ENCODE results near the gene HOXB9.

HOXB9 gene

GRCh38 chr17:48639136-48639535 lies 13.0 kb upstream of the HOXB9 start:
- no peak for DNase-seq (ENCODE audit: low spot score)

DNA sequence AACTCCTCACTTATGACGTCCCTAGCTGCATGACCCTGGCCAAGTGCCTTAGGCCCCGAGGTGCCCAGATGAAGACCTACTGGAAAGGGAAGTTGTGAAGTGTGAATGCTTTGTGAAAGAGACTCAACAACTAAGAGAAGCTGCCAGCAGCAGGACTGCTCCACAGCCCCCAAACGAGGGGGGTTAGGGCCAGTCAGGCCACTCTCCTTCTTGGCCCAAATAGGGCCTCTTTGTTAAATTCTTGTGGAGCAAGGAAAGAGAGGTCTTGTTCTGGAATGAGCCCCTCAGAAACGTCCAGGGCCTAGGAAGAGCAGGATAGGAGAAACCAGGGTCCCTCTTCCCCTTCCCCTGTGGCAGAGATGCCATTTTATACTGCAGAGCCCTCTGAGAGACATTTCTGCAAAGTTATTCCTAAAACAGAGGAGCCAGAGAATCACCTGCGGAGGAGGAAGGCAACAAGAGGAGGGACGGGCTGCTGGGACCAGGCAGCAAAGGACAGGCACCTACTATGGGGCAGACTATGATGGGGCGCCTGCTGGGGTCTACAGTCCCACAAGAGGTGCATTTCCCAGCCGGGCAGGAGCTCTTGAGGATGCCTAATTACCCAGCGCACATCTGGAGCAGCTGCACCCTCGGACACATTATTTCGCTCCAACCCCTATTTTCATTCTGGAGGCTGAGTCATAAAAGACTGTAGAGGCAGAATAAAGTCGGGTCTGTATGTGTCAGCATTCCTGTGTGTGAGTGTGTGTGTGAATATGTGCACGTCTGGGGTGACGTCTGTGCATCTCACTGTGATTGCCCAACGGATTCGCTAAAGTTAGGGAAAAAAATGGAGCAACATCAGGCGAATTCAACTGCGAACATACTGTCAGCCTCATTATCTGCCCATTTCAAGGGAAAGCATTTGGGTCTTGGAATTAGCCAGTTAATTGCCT lies 11.4 kb upstream of the HOXB9 start:
- no peak for DNase-seq (ENCODE audit: low spot score)

DNA sequence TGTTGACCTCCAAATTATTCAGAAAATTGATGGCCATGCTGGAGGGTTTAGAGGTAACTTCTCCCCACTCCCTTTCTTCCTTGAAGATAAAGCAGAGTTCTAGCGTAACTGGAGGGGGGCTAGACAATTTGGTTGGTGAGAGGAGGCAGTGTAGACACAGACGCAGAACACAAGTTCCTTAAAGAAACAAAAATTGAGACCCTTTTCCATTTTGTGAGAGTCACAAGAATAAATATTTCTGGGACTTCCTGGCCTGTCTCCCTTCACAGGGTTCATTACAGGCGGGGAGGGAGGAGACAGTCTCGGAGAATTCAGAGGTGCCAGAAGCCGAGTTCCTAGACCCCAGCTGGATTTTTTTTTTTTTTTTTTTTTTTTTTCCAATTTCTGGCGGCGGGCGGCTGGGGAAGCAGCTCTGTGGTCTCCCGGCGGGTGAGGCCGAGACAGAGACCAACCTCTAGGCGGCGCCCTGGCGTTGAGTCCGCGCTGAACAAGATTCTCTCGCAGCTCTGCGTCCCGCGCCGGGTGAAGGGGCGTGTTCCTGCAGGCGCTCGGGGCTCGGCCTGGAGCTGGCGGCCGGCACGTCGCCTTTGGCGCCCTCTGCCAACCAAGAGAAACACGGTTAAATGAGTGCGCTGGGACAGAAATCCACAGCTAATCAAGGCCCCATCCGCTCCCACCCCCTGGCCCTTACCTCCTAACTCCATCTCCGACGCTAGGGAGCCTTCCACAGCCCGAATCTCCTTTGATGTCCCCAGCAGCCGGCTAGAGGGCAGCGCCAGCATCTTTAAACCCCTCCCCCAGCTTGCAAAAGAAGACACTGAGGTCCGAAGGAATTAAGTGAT lies 10.2 kb upstream of the HOXB9 start:
- DNase-seq (ENCODE audit: low spot score): peak; percentile 91

- no peak for DNase-seq (ENCODE audit: low spot score)
These were observed 8.5 kb upstream of the HOXB9 start for GRCh38 chr17:48634493-48635208.

GRCh38 chr17:48633266-48633677 lies 7.1 kb upstream of the HOXB9 start:
- DNase-seq (ENCODE audit: low spot score): no peak

DNA sequence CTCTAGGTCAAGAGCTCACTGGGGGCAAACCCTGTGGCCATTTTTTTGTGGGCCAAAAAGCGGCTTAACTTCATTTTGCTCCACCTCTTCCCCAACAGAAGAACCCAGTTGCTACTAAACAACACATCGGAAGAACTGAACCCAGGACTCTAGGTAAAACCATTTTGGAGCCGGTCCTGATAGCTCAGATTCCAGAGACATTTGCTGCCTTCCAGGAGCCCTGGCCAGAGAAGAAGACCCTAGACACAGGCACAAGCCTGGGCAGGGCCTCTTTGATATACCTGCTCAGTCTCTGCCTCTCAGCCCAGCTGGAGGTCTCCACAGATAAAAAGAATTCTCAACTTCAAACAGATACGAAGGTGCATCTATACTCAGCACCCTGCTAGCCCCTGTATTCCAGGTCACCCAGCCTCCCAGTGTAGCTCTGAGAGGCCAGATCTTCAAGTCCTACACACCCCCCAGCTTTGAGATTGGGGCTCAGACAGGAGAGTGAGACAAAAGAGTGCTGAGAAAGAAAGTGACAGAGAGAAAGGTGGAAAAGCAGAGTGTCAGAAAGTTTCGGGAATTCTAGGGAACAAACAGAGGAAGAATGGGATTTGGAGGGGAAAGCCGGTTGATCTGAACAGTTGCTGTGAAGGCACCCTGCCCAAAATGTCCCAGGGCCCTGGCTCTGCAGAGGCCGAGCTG lies 6.6 kb upstream of the HOXB9 start:
- no peak for DNase-seq (ENCODE audit: low spot score)

DNA sequence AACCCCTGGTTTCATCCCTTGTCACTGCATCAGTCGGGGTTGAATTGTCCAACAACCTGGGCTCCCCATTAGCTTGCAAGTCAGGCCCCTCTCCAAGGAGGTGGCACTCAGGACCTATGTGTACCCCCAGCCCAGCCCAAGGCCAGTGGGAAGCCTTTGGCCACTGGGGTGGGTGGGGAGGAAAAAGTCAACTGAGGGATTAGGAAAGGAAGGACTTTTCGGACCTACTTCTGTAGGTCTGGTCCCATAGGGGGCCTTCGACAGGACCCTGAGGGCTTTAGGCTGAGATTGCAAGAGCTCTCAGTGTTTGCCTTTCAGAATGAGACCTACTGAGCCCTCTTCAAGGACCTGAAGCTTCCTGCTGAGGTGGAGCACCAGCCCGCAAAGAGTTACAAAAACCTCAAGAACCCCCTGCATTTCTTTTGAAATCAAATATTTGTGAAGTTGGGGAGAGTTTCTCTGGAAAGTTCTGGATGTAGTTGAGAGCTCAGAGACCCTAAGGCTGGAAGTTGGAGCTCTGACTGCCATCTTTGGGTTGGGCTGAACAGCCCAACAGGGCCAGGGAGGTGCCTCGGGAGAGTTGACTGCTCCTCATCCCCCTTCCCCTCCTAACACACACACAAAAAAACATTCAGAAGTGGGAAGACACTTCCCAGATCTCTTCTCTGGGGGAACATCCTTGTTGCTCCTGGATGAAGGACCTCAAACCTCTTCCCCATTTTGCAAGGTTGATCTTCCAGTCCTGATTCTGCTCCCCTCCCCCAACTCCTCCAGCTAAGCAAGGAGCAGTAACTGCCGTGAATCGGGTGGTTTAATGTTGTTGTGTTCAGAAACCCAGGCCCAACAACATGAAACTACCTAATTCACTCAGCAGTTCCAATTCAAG lies 5.8 kb upstream of the HOXB9 start:
- DNase-seq (ENCODE audit: low spot score): no peak

DNA sequence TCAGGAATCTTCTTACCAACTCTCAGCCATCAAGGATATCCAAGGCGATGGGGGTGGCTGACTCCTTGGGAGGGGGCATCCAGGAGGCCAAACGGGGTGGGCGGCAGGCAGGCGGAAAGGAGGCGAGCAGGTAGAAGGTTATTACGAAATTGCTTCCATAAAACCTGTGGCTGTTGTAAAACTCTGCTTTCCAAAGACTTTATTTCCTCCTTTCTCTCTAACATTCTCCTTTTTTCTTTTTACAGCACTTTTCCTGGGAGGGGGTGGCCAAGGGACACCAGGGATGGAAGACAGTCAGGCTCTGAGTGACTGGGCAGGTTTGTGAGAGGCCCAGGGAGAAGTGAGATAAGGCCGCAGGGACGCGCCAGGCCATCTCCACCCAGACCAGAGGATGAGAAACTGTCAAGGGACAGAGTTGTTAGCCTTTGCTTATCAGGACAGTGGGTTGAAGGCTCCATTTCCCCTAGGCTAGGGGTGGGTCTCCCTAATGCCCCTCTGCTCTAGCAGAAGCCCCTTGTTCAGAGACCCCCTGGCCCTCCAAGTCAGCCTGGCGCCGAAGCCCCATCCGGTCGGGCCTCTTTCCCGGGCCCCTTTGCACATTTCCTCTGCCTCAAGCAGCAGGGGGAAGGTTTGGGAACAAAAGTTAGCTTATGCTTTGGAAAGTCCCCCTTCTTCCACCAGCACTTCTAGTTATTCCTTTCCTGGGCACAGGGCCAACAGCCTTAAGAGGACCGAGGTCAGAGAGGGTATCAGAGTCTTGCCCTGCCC lies 5.0 kb upstream of the HOXB9 start:
- DNase-seq (ENCODE audit: low spot score): no peak

DNA sequence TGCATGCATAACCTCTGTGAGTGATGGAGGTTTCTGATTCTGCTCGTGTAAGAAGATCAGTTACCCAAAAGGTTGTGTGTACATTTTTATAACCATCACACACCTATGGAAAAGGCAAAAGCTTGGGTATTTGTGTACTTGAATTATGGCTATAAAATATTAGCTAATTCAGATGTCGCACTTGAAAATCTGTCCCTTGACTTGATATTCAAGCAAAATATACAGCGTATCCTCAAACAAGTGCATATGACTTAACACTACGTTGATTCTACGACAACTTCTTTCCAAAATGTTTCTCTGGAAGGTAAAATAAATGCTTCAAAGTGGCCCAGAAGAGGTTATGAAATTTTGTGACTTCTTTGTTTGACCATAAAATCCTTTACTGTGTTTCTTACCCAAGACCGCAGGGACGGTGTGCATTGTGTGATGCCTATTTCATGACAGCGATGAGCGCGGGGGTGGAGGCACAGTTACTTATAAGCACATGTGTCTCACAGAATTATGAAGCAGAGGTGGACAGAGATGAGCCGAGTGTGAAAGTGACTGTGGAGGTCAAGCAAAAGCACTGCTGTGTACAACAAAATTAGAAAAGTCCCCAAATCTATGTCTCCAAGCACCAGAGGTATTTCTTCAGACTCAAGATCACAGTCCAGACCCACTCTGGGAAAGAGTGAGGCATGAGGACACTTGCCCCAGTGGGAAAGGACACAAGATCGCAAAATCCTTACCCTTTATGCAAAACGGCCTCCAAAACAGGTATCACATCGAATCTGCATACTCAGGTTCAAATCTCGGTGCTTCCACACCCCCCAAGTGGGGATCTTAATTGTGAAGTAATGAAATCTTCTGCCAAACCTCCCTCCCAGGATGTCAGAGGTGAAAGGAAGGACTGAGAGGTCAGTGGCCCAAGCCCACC lies 4.1 kb upstream of the HOXB9 start:
- no peak for DNase-seq (ENCODE audit: low spot score)

DNA sequence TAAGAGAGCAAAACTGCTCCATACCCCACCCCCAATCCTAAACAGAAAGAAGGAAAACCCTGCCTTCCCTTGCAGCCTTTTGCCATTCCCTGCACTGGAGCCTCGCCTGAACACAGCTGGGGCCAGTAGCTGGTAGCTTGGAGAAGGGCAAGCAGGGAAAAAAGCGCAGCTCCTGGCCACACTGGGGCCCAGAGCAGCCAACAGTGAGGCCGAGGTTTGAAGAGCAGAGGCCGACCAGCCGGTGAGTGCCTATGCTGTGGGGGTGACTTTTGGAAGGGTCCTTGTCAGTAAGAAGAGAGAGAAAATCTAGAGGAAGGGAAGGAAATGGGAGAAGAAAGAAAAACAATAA lies 3.2 kb upstream of the HOXB9 start:
- DNase-seq (ENCODE audit: low spot score): no peak

DNA sequence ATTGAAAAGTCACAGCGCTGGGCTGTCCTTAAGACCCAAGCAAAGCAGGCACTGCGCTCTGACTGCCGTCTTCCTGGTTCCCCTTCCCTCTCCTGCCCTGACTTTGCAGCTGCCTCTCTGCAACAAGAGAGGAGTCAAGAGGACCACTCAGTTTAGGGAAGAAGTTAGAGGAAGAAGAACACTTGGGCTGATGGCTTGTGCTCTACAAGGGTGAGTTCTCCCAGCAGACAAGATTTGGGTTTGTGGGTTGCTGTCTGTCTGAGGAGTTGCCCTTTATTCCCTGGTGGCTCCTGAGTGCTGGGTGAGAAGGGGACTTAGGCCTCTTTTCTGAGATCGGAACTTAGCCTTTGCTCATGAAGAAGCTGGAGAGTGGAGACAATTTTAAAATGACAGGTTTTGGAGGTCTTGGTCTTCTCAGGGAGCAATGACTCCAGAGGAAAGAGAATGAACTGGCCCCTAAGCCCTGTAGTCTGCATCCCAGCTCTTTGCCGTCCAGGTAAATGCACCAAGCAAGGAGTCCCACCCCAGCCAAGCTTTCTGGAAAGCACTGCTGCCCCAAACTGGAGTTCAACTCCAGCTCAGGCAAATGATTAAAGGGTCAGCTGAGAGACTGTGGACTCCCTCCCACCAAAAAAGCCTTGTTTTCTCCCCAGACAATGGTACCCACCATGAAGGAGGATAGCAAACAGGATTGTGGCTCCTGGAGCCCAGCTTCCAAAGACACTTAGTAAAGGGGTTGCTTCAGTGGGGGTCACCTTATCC lies 2.7 kb upstream of the HOXB9 start:
- no peak for DNase-seq (ENCODE audit: low spot score)

GRCh38 chr17:48627623-48628521 lies 1.7 kb upstream of the HOXB9 start:
- DNase-seq (ENCODE audit: low spot score): no peak

DNA sequence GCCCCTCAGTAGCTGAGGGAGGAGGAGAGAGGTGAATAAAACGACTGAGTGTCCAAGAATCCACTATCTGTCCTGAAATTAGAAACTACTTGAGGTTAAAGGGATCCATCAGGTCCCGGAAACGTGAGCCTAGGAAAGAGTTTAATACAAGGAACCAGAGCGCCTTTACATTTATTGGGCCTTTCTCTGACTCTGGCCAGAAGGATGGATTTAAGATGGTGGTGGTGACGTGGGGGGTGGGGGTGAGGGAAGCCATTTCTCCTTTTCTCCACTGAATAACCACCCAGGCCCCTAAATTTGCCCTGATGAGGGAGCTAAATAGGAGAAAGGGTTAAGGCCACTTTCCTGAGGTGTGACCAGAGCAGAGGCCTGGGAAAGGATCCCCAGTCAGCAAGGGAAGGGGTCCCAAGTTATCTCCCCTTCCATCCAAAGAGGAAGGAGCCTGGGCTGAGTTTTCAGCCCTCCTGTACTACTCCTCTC lies 1.0 kb upstream of the HOXB9 start:
- DNase-seq (ENCODE audit: low spot score): no peak

GRCh38 chr17:48625495-48626244 lies 488 bp downstream of the HOXB9 start:
- peak; percentile 31 for DNase-seq (ENCODE audit: low spot score)

GRCh38 chr17:48624544-48625494 lies 1.3 kb downstream of the HOXB9 start:
- peak; percentile 31 for DNase-seq (ENCODE audit: low spot score)

Data from kidney capillary endothelial cell (primary cell).